SJCRH30 (cell line): ENCODE measurements around the gene FBXL22. TPM values are rescaled to one million over a fixed set of nuclear protein-coding genes. Genes with fewer than 3 reads are reported as not detected.

Source experiments
- DNase-seq, 2 experiments: peaks; one replicate each; pipeline ENCODE4 v3.0.0-alpha.2; 2015 to 2020
- H3K27ac ChIP-seq: fragments of 250-450 bp; sonication (Bioruptor Pico); 2 replicates; pipeline ENCODE4 v1.5.1; 2020; ENCODE audit warnings: mild to moderate bottlenecking, moderate library complexity
- H3K27me3 ChIP-seq: fragments of 250-450 bp; sonication (Bioruptor Pico); 2 replicates; pipeline ENCODE4 v1.5.1; 2020; ENCODE audit warnings: mild to moderate bottlenecking, moderate library complexity
- H3K36me3 ChIP-seq: fragments of 250-450 bp; sonication (Bioruptor Pico); 2 replicates; pipeline ENCODE4 v1.5.1; 2020; ENCODE audit warnings: mild to moderate bottlenecking, moderate library complexity
- H3K4me1 ChIP-seq: fragments of 250-450 bp; sonication (Bioruptor Pico); 2 replicates; pipeline ENCODE4 v1.5.1; 2020; ENCODE audit warnings: mild to moderate bottlenecking, moderate library complexity
- H3K4me3 ChIP-seq: fragments of 250-450 bp; sonication (Bioruptor Pico); 2 replicates; pipeline ENCODE4 v1.5.1; 2020; ENCODE audit warnings: mild to moderate bottlenecking, moderate library complexity
- H3K9me3 ChIP-seq: fragments of 250-450 bp; sonication (Bioruptor Pico); replicated peaks from 2 replicates; pipeline ENCODE4 v1.5.1; 2020; ENCODE audit warnings: mild to moderate bottlenecking, moderate library complexity
- total RNA-seq: library from RNA; depleted of rRNA; stranded (reverse); fragments of >200 nt; shearing (Covaris generic); gene quantifications from 2 replicates; pipeline ENCODE4 v1.2.3, GENCODE V29; 2014; rRNA removed

Gene FBXL22, protein sequence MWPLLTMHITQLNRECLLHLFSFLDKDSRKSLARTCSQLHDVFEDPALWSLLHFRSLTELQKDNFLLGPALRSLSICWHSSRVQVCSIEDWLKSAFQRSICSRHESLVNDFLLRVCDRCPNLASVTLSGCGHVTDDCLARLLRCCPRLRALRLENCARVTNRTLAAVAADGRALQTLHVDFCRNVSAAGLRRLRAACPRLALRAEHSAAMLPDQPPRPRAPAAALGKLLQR
- 0.10 and 0.34 TPM in 2 replicates for total RNA-seq

DNA sequence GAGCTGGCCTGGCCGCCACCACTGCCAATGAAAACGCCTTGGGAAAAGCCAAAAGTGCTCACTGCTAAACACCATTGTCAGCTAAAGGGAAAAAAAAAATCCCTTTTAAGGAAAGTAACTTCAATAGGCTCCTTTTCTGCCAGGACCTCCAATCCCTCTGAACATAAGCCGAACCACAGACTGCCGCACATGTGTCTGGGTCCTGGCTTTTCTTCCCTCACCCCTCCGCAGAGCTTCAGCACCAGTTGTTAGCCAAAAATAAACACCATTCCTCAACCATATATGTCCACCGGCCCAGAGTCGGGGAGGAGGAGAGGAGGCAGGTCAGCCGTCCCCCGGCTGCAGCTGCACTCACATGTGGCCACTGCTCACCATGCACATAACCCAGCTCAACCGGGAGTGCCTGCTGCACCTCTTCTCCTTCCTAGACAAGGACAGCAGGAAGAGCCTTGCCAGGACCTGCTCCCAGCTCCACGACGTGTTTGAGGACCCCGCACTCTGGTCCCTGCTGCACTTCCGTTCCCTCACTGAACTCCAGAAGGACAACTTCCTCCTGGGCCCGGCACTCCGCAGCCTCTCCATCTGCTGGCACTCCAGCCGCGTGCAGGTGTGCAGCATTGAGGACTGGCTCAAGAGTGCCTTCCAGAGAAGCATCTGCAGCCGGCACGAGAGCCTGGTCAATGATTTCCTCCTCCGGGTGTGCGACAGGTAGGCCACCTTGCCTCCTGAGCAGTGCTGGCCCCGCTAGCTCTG lies at the start of gene FBXL22:
FBXL22 (plus strand) TSS at position 350 of the 753 bp plus-strand sequence; CDS start at position 356, 6 bp downstream.
- Histone ChIP-seq H3K4me3 (no peak within 1 kb of the TSS), H3K27me3 (no peaks in the 10 kb centered on the region), H3K9me3 (no peaks in the 10 kb centered on the region), H3K36me3 (peaks cover 6% of the 10 kb centered on the region; the same call in 1 of the 2 replicates), H3K27ac (no peak within 1 kb of the TSS; the same call in 1 of the 2 replicates), H3K4me1 (peaks cover 30% of the 10 kb centered on the region)
- peak; percentile 60 to 71 for DNase-seq

DNA sequence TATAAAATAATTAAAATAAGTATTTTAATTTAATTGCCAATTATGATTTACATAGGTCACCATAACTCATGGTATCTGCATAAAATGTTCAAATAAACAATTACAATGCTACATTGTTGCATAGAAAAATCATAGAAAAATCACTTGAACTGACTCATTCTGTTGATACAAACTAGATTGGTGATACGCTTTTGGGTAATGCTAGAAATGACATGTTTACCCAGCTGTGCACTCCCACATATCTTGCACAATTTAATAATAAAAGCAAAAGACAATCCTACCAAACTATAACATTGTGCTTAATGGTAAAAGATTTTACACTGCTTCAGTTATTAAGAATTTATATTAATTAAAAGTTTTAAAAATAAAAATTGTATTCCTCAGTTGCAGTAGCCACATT lies 45.8 kb upstream of the FBXL22 start:
- Histone ChIP-seq H3K9me3 (no peaks in the 10 kb centered on the region), H3K4me1 (peaks cover 39% of the 10 kb centered on the region), H3K4me3 (no peak overlapping the region), H3K36me3 (no peaks in the 10 kb centered on the region), H3K27me3 (no peaks in the 10 kb centered on the region), H3K27ac (peak overlapping the region; percentile 42)
- DNase-seq: peak in 1 of 2 experiments; percentile 64

DNA sequence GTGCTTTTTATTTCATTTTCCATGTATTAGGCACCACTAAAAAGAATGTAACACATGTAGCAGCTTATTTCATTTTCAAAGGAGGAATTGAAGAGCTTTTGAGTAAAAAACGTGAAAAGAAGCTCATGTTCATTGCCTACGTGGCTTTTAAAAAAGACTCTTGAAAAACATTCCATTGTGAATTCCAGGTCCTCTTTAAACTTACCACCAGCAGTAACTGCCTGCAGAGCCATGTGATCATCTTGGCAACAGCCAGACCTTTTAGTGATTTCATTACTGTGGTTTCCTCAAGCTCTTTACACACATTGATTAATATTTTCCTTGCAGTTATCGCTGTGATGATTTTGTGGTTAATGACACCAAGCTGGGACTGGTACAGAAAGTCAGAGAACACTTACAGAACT lies 43.8 kb upstream of the FBXL22 start:
- Histone ChIP-seq H3K9me3 (no peaks in the 10 kb centered on the region), H3K36me3 (peaks cover 7% of the 10 kb centered on the region; the same call in 1 of the 2 replicates), H3K4me3 (no peak overlapping the region), H3K27me3 (no peaks in the 10 kb centered on the region), H3K27ac (peak overlapping the region; percentile 12; the same call in 1 of the 2 replicates), H3K4me1 (peaks cover 39% of the 10 kb centered on the region)
- DNase-seq: peak; percentile 45 to 60

DNA sequence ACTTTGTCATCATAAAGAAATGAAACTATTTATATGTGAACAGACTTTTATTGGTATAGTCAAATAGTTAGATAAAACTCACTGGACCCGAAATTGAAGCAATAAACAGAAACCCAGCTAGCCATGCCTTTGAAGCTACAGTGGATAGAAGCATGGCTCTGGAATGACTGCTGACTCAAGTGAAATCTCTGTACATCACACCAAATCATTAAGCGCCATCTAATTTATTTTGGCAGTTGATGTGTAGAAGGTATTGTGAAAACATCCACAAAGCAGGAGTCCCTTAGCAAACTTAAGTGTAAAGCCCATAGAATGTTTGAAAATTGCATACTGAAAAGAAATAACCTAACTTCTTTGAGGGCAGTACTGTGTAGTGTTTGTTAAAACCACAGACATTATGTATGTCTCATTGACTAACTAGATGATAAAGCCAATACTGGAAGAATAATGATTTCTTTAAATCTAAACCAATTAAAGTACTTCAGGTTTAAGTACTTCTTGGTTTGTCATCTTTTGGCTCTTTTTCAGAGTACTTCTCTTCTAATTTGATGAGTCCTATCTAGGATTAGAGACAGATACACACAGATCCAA lies 42.8 kb upstream of the FBXL22 start:
- H3K4me3 ChIP-seq: no peak overlapping the region
- no peaks in the 10 kb centered on the region for H3K9me3 ChIP-seq
- no peak overlapping the region for H3K27ac ChIP-seq
- H3K4me1 ChIP-seq: peaks cover 39% of the 10 kb centered on the region
- H3K36me3 ChIP-seq: peaks cover 17% of the 10 kb centered on the region
- H3K27me3 ChIP-seq: no peaks in the 10 kb centered on the region
- no peak for DNase-seq

DNA sequence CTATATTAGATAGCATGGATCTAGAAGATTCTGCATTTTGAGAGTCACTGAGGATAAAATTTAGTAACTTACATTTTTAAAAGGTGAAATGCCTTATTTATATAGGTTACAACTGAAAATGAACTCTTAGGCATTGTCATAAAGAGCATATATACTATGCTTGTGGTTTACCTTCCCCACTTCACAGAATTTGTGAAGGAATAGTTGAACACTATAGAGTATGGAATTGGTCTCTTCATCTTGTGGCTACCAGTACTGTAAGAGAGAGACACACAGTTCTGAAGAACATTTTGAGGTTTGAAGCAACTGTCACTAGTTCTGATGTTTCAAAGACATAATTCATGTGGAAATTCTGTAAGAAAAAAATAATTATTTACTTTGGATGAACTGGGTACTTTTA lies 41.7 kb upstream of the FBXL22 start:
- H3K4me1 ChIP-seq: peaks cover 31% of the 10 kb centered on the region
- H3K36me3 ChIP-seq: peaks cover 24% of the 10 kb centered on the region
- H3K27me3 ChIP-seq: no peaks in the 10 kb centered on the region
- H3K9me3 ChIP-seq: no peaks in the 10 kb centered on the region
- no peak for DNase-seq
- no peak overlapping the region for H3K27ac ChIP-seq
- no peak overlapping the region for H3K4me3 ChIP-seq

DNA sequence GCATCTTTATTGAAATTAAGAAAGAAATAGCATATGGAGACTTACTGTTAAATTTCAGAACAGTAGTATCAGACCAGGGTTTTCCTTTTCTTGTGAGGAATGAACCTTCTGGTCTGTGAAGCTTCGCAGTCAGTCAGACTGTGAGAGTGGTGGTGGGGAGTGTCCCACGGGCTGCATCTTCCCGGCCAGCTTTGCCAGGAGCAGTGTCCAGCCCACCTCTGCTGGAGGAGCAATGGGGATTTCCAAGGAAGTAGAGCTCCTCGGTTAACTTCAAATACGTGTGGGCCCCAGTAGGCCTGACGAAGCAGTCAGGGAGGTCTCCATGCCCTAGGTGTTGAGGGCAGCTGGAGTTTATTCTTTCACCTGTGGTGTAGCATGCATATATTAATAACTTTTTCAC lies 40.9 kb upstream of the FBXL22 start:
- Histone ChIP-seq H3K27me3 (no peaks in the 10 kb centered on the region), H3K4me3 (no peak overlapping the region), H3K9me3 (no peaks in the 10 kb centered on the region), H3K4me1 (peaks cover 25% of the 10 kb centered on the region), H3K27ac (no peak overlapping the region), H3K36me3 (peaks cover 27% of the 10 kb centered on the region)
- DNase-seq: no peak

DNA sequence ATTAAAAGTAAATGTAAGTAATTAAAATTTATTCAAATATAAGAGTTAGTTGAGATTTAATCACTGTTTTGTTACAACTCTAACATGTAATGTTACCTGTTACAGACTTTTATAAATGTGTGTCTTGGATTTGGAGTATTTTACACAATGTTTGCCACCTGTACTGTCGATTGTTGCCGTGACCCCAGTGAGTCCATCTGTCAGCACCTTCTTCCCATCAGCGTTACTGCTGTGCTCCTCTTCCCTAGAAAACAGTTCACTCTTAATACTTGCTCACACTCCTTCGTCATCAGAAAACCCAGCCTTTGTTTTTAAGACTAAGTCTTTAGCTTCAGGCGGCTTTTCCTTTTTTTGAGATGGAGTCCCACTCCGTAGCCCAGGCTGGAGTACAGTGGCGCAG lies 40.5 kb upstream of the FBXL22 start:
- DNase-seq: no peak
- Histone ChIP-seq H3K27me3 (no peaks in the 10 kb centered on the region), H3K27ac (no peak overlapping the region), H3K4me3 (no peak overlapping the region), H3K36me3 (peaks cover 27% of the 10 kb centered on the region), H3K4me1 (peaks cover 20% of the 10 kb centered on the region), H3K9me3 (no peaks in the 10 kb centered on the region)

DNA sequence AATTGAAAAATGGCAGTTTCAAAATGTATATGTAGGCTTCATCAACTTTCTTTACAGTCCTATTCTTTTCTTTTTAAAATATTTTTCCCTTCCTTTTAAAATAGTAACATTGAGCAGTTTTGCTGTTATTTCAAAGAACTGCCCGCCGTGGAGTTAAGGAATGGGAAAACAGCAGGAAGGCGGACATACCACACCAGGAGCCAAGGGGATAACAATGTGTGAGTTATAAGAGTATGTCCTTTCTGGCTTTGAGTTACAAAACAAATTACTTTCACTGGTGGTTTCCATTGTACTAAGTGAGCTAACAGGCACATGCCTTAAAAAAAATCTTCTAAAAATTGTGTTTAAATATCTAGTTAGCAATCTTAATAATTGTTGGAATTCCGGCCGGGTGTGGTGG lies 37.4 kb upstream of the FBXL22 start:
- H3K4me1 ChIP-seq: no peaks in the 10 kb centered on the region
- no peak for DNase-seq
- H3K36me3 ChIP-seq: peaks cover 30% of the 10 kb centered on the region
- H3K27ac ChIP-seq: no peak overlapping the region
- H3K9me3 ChIP-seq: no peaks in the 10 kb centered on the region
- no peak overlapping the region for H3K4me3 ChIP-seq
- H3K27me3 ChIP-seq: no peaks in the 10 kb centered on the region

DNA sequence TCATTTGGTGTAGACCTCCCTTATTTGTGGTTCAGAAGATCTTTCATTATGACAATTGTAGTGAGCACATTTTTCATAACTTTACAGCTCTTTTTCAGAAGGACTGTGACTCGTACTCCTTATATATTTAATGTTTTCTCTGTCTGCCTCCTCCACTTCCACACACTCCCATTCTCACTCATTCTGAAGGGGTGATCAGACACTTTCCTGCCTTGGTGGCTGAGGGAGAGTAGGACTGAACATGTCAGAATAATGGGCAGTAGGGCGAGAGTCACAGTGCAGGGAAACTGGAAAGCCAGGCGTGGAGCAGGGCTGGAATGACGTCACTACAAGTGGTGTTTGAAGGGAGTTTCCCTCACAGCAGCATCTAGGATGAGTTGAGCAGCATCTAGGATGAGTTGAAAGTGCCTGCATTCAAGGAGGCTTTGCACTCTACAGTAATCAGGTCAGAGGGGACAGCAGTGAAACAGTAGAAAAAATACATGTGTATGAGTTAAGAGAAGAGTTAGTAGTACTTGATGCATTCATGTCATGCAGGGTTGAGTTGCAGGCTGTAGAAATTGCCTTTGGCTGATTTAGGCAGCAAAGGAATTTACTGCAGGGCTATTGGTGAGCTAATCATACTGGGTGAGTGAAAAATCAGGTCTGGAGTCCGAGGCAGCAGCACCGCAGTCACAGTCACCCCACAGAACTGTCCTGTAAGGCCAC lies 36.3 kb upstream of the FBXL22 start:
- Histone ChIP-seq H3K27me3 (no peaks in the 10 kb centered on the region), H3K36me3 (peaks cover 30% of the 10 kb centered on the region), H3K27ac (no peak overlapping the region), H3K4me3 (no peak overlapping the region), H3K4me1 (no peaks in the 10 kb centered on the region), H3K9me3 (no peaks in the 10 kb centered on the region)
- no peak for DNase-seq

DNA sequence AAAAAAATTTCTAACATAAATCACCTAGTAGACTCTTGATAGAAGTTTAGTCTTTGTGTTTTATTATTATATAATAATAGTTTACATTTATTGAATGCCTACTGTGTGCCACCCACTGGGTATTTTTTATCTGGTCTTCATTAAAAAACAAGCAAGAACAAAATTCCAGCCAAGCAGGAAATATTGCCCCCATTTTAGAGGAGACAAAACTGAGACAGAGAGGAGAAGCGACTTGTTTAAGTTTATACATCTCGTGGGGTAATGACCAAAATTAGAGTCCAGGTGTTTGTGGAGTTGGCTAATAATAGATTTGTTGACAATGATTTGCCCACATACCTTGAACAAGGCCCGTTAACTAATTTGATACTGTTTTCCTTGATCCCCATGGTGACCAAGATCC lies 33.1 kb upstream of the FBXL22 start:
- H3K4me3 ChIP-seq: no peak overlapping the region

DNA sequence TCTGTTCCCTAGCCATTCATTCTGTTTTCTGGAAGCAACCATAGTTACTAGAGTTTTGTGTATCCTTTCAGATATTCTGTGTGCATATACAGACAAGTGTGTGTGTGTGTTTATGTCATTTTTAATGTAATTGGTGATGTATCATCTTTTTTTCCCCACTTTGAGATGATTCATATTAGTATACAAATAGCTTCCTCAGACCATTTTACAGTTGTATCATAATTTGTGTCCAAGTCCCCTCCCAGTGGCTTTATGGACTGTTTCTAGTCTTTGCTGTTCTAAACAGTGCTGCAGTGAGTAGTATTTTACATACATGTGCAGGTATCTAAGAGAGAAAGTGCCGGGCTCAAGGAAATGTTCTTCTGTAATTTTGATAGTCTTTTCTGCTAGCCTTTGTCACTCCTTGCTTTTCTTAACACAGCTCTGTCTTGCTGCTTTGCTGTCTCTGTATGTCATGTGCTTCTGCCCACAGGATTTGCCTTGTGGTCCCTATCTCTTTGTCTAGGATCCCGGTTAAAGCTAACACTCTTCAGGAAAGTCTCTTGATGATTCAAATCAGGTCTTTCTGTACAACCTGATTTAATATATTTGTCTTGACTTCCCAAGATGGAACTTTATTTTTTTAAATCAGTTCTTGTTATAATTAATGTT lies 31.5 kb upstream of the FBXL22 start:
- H3K27ac ChIP-seq: no peak overlapping the region
- no peaks in the 10 kb centered on the region for H3K4me1 ChIP-seq
- no peaks in the 10 kb centered on the region for H3K27me3 ChIP-seq
- H3K36me3 ChIP-seq: peaks cover 13% of the 10 kb centered on the region
- DNase-seq: no peak
- no peak overlapping the region for H3K4me3 ChIP-seq
- no peaks in the 10 kb centered on the region for H3K9me3 ChIP-seq

More for the DNA sequence above, 33.1 kb upstream of the FBXL22 start:
- Histone ChIP-seq H3K36me3 (peaks cover 20% of the 10 kb centered on the region), H3K27me3 (no peaks in the 10 kb centered on the region), H3K27ac (no peak overlapping the region), H3K4me1 (no peaks in the 10 kb centered on the region), H3K9me3 (no peaks in the 10 kb centered on the region)
- no peak for DNase-seq

DNA sequence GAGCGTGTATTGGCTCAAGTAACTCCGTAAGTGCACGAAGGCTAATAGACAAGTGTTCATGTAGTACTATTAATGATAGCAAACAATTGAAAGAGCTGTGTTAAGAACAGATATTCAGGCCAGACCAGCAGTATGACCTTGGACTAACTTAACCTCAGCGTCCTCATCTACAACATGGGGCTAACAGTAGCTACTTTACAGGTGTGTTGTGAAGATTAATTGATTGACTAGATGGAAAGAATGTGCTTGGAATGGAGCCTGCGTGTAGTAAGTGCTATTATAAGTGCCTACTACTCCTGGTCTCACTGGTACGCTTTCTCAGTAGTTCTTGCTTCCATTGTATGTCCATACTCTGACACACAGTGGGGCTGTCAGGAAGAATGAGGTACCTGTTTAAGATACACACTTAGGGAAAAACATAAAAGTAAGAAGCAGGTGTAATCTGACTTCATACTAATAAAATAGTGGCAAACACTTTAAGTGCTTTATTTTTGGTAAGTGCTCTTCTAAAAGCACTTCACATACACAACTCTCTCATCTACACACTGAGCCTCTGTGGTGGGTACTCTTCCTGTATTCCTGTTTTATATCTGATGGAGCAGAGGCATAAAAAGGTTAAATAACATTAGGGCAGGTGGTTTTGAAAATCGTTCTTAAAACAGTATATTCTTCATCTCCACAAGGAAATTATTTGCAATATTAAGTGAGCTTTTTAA lies 24.3 kb upstream of the FBXL22 start:
- H3K4me1 ChIP-seq: peaks cover 16% of the 10 kb centered on the region
- H3K36me3 ChIP-seq: peaks cover 21% of the 10 kb centered on the region
- DNase-seq: no peak
- no peak overlapping the region for H3K27ac ChIP-seq
- H3K9me3 ChIP-seq: no peaks in the 10 kb centered on the region
- no peaks in the 10 kb centered on the region for H3K27me3 ChIP-seq
- no peak overlapping the region for H3K4me3 ChIP-seq

DNA sequence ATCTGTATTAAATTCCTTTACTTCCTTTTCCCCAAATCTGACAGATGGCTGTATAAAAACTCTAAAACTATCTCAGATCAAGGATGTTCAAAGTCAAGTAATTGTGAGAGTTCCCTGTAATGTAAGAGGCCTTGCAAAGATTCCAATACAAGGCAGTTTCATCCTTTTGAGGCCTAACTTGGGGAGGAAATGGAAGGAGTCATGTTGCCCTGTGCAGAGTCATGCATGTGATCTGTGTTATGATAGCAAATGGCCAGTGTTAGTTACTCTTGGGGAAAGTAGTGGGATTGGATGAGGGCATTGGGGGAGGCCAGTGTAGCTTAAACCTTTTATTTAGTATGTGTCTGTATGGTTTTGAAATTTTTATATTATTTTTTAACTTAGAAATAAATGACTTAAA lies 23.7 kb upstream of the FBXL22 start:
- no peaks in the 10 kb centered on the region for H3K9me3 ChIP-seq
- H3K4me3 ChIP-seq: no peak overlapping the region
- peaks cover 16% of the 10 kb centered on the region for H3K4me1 ChIP-seq
- no peak for DNase-seq
- peaks cover 21% of the 10 kb centered on the region for H3K36me3 ChIP-seq
- no peaks in the 10 kb centered on the region for H3K27me3 ChIP-seq
- H3K27ac ChIP-seq: no peak overlapping the region

DNA sequence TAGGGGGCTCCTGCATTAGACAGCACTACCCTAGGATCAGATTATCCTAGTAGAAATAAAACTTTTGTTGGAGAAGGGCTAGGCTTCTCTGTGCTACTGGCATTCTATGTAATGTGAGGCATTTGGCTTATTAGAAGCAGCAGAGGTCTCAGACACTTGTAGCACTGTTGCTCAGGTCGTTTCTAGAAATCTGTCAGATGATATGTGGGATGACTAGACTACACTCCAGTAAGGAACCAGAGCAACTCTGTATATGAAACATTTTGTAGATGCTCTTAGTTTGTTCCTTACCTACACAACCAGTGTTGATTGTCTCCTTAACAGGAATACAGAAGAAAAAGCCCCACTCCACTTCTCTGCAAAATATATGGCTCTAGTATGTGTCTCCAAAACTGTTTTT lies 21.9 kb upstream of the FBXL22 start:
- peaks cover 16% of the 10 kb centered on the region for H3K4me1 ChIP-seq
- no peak overlapping the region for H3K27ac ChIP-seq
- H3K9me3 ChIP-seq: no peaks in the 10 kb centered on the region
- peaks cover 18% of the 10 kb centered on the region for H3K36me3 ChIP-seq
- no peaks in the 10 kb centered on the region for H3K27me3 ChIP-seq
- H3K4me3 ChIP-seq: no peak overlapping the region
- DNase-seq: no peak
